ENCODE data around the gene PALM2AKAP2.

The PALM2AKAP2 gene

DNA sequence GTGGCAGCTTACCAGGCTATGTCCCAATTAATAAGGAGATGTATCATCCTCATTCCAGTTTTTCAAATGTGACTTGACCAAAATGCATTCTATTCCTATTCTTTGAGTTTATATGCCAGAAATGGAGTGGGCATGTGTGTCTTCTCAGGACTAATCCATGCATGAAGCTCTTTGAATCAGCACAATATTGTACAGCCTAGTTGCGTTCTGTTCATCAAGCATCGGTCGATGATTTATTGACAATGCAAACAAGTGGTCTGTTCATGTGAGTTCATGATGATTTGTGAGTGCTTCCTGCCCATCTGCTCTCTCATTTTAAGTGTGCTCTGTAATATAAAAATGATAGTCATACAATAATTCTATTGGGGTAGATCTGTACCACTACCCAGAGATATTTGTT lies 48.3 kb downstream of the PALM2AKAP2 start:
- no peak overlapping the region for H3K27ac ChIP-seq (ENCODE audit: low read depth, low read length, poor library complexity, severe bottlenecking)
- H3K9me3 ChIP-seq (ENCODE audit: low read length) = no peaks in the 10 kb centered on the region
- no peak overlapping the region for H2AFZ ChIP-seq (ENCODE audit: low read length)
- H3K4me3 ChIP-seq (ENCODE audit: low read depth, low read length, poor library complexity, severe bottlenecking) = no peak overlapping the region
- no peaks in the 10 kb centered on the region for H3K9me2 ChIP-seq (ENCODE audit: low read depth, low read length)
- no peaks in the 10 kb centered on the region for H3K4me1 ChIP-seq (ENCODE audit: insufficient read depth, low read length, severe bottlenecking)
- H3F3A ChIP-seq (ENCODE audit: insufficient read depth, low read length) = no peaks in the 10 kb centered on the region
- no peaks in the 10 kb centered on the region for H3K79me2 ChIP-seq (ENCODE audit: insufficient read depth, low read length)
- no peaks in the 10 kb centered on the region for H3K27me3 ChIP-seq (ENCODE audit: insufficient read depth, low read length)
- no peak for TF ChIP-seq EZH2 (IDR thresholded peaks at IDR 0.05; ENCODE audit: borderline replicate concordance, low read length)
- TF ChIP-seq, protein P1, sequence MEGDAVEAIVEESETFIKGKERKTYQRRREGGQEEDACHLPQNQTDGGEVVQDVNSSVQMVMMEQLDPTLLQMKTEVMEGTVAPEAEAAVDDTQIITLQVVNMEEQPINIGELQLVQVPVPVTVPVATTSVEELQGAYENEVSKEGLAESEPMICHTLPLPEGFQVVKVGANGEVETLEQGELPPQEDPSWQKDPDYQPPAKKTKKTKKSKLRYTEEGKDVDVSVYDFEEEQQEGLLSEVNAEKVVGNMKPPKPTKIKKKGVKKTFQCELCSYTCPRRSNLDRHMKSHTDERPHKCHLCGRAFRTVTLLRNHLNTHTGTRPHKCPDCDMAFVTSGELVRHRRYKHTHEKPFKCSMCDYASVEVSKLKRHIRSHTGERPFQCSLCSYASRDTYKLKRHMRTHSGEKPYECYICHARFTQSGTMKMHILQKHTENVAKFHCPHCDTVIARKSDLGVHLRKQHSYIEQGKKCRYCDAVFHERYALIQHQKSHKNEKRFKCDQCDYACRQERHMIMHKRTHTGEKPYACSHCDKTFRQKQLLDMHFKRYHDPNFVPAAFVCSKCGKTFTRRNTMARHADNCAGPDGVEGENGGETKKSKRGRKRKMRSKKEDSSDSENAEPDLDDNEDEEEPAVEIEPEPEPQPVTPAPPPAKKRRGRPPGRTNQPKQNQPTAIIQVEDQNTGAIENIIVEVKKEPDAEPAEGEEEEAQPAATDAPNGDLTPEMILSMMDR (IDR thresholded peaks at IDR 0.05; ENCODE audit: low read length) = no peak
- H4K20me1 ChIP-seq (ENCODE audit: insufficient read depth, low read length) = no peaks in the 10 kb centered on the region
- H3K4me2 ChIP-seq (ENCODE audit: low read length) = no peak overlapping the region
- H3K9ac ChIP-seq (ENCODE audit: low read length) = no peak overlapping the region
- H3K36me3 ChIP-seq (ENCODE audit: insufficient read depth, low read length) = no peaks in the 10 kb centered on the region

Measured in OCI-LY1 (cell line).